H1 (cell line): ENCODE data around the gene ZNF587B. TPM values are rescaled to one million over a fixed set of nuclear protein-coding genes. Genes with fewer than 3 reads are reported as not detected.

Experiments
- BACH1 ChIP-seq: IDR thresholded peaks from 2 replicates; pipeline ENCODE4 v1.6.1; 2012; ENCODE audit warnings: low read length, improper control_type of control experiment
- CBX8 ChIP-seq: fragments of 300-800, 300-1000 bp; sonication (generic); IDR thresholded peaks from 2 replicates; pipeline ENCODE4 v1.7.1; 2016; ENCODE audit warnings: low read depth, low read length, borderline replicate concordance
- CHD1 ChIP-seq: IDR thresholded peaks from 2 replicates; pipeline ENCODE4 v1.6.1; 2012; ENCODE audit warnings: low read depth, low read length, improper control_type of control experiment
- CTBP2 ChIP-seq: IDR thresholded peaks from 2 replicates; pipeline ENCODE4 v1.7.0; 2011; ENCODE audit warnings: borderline replicate concordance, mild to moderate bottlenecking, moderate library complexity, mixed read lengths, low read length; ENCODE audit not compliant: insufficient read depth, insufficient read length
- EZH2 ChIP-seq: fragments of 200-600 bp; sonication (generic); IDR thresholded peaks from 2 replicates; pipeline ENCODE4 v1.7.1; 2012; ENCODE audit warnings: low read depth, mild to moderate bottlenecking, moderate library complexity, low read length, inconsistent platforms; ENCODE audit not compliant: severe bottlenecking
- FOSL1 ChIP-seq: IDR thresholded peaks from 2 replicates; pipeline ENCODE4 v1.6.1; 2011; ENCODE audit warnings: mild to moderate bottlenecking, low read depth, low read length, moderate library complexity; ENCODE audit not compliant: insufficient read depth
- HDAC2 ChIP-seq, 2 experiments: fragments of 300-600 bp in 1 of 2; sonication (generic) in 1 of 2; IDR thresholded peaks; 2 replicates each; pipeline ENCODE4 v1.6.1; 2011 to 2012; ENCODE audit warnings: low read depth in 2 of 2, low read length in 2 of 2, mild to moderate bottlenecking in 2 of 2, moderate library complexity in 2 of 2, borderline replicate concordance in 1 of 2, inconsistent platforms in 1 of 2
- HDAC6 ChIP-seq: IDR thresholded peaks from one replicate; pipeline ENCODE4 v1.7.1; 2012; ENCODE audit warnings: low read depth, mild to moderate bottlenecking, inconsistent platforms, low read length, moderate library complexity
- KDM4A ChIP-seq: IDR thresholded peaks from one replicate; pipeline ENCODE4 v1.7.1; 2012; ENCODE audit warnings: low read depth, mild to moderate bottlenecking, moderate library complexity, low read length, inconsistent platforms; ENCODE audit not compliant: severe bottlenecking
- KDM5A ChIP-seq: fragments of 200-600 bp; IDR thresholded peaks from 2 replicates; pipeline ENCODE4 v1.7.1; 2012; ENCODE audit warnings: mild to moderate bottlenecking, low read length, inconsistent platforms, mixed read lengths
- POLR2AphosphoS5 ChIP-seq: IDR thresholded peaks from 2 replicates; pipeline ENCODE4 v1.6.1; 2011; ENCODE audit warnings: low read depth, low read length
- RFX5 ChIP-seq: IDR thresholded peaks from 2 replicates; pipeline ENCODE4 v1.6.1; 2011; ENCODE audit warnings: low read depth, low read length, improper control_type of control experiment, borderline replicate concordance
- RNF2 ChIP-seq: fragments of 200-900, 300-1000 bp; sonication (generic); IDR thresholded peaks from 2 replicates; pipeline ENCODE4 v1.7.1; 2016; ENCODE audit warnings: borderline replicate concordance, low read depth, mild to moderate bottlenecking, antibody characterized with exemption, low read length; ENCODE audit not compliant: poor library complexity, severe bottlenecking; ENCODE audit errors: missing control alignments
- SIRT6 ChIP-seq: IDR thresholded peaks from one replicate; pipeline ENCODE4 v1.7.1; 2012; ENCODE audit warnings: low read length, inconsistent platforms
- SP1 ChIP-seq: IDR thresholded peaks from 2 replicates; pipeline ENCODE4 v1.6.1; 2011; ENCODE audit warnings: low read depth, low read length
- SP2 ChIP-seq: IDR thresholded peaks from 2 replicates; pipeline ENCODE4 v1.6.1; 2012; ENCODE audit warnings: mild to moderate bottlenecking, low read length, inconsistent platforms
- SP4 ChIP-seq: IDR thresholded peaks from 2 replicates; pipeline ENCODE4 v1.6.1; 2012; ENCODE audit warnings: low read length, inconsistent platforms
- SRF ChIP-seq: IDR thresholded peaks from 2 replicates; pipeline ENCODE4 v1.6.1; 2011; ENCODE audit warnings: mild to moderate bottlenecking, low read depth, low read length, moderate library complexity
- TBP ChIP-seq: IDR thresholded peaks from 2 replicates; pipeline ENCODE4 v1.6.1; 2011; ENCODE audit warnings: low read depth, low read length, improper control_type of control experiment
- TCF12 ChIP-seq: IDR thresholded peaks from 2 replicates; pipeline ENCODE4 v1.6.1; 2011; ENCODE audit warnings: low read depth, mild to moderate bottlenecking, low read length
- ZNF274 ChIP-seq: IDR thresholded peaks from 2 replicates; pipeline ENCODE4 v1.7.0; 2012; ENCODE audit warnings: low read length, borderline replicate concordance; ENCODE audit errors: extremely low read depth
- polyA plus RNA-seq, 7 experiments: library from polyadenylated mRNA; depleted of rRNA in 3 of 7; stranded (reverse) in 5 of 7; unstranded in 2 of 7; fragments of >200 nt in 5 of 7; fragments of 200-250 nt in 2 of 7; gene quantifications; 1 replicate in 5 of 7; 2 replicates in 1 of 7; 4 replicates in 1 of 7; pipeline versions ENCODE4 v1.2.1 to v1.2.3, GENCODE V29; 2011 to 2013; ENCODE audit warnings: missing spikeins in 2 of 7, mixed read lengths in 2 of 7
- total RNA-seq: library from RNA; stranded (reverse); fragmentation: NEBNext Ultra II Directional; extraction: Animal tissue kit (Norgen Biotek cat#: 25700); gene quantifications from 2 replicates; pipeline ENCODE4 v1.2.1, GENCODE V29; 2021
- TF ChIP-seq, protein P1 (sequence below): IDR thresholded peaks from 2 replicates; pipeline ENCODE4 v1.6.1; 2011; ENCODE audit warnings: low read length, improper control_type of control experiment
- TF ChIP-seq, protein P2 (sequence below): IDR thresholded peaks from 2 replicates; pipeline ENCODE4 v1.6.1; 2011; ENCODE audit warnings: low read depth, mild to moderate bottlenecking, low read length; ENCODE audit not compliant: insufficient read depth

ZNF587B gene
- total and polyA plus RNA-seq, 2 of the 8 experiments (the other 6 are each of a cell fraction or from before 2014, with no cell fraction given) = 13.8 to 60.1 TPM

DNA sequence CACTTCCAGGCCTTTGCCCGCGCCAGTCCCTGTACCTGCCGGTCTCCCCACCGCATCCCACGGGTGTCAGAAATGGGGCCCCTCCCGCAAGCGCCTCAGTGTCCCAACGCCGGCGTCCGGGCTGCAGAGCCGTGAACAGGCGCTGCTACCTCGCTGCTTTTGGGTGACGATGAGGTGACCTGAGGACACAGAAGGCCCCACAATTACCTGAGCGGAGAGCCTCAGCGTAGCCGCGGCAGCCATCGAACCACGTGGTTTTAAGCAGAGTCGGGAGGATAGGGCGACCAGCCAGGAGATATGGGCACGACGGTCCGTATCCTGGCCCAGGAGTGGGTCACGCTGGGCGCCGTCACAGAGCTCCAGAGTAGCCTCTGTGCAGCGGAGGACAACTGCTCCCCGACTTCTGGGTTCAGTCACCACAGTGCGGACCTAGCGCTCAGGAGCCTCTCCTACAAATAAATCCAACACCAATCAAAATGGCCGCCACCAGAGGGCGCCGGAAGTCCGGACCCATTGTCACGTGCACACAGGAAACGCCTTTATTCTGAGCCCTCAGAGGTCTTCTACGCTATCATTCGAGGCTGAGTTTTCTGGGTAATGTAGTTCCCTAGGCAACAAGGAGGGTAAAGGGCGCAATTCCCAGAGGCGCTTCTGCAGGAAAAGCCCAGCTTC, 58.6 kb downstream of the ZNF587B start, which contains the start of gene ZNF814 (continued):
- TF ChIP-seq CBX8 = no peak
- no peak for TF ChIP-seq SP2
- peak in 1 of 2 experiments; percentile 68; a peak in 1 of 4 replicates for TF ChIP-seq HDAC2 (IDR thresholded peaks at IDR 0.05; ENCODE audit: borderline replicate concordance in 1 of 2, low read depth in 2 of 2, low read length in 2 of 2)
- no peak for TF ChIP-seq HDAC6
- TF ChIP-seq RNF2 = no peak
- TF ChIP-seq ZNF274 = no peak
- peak; percentile 37; the same call in 1 of the 2 replicates for TF ChIP-seq CHD1
- TF ChIP-seq, protein P1, sequence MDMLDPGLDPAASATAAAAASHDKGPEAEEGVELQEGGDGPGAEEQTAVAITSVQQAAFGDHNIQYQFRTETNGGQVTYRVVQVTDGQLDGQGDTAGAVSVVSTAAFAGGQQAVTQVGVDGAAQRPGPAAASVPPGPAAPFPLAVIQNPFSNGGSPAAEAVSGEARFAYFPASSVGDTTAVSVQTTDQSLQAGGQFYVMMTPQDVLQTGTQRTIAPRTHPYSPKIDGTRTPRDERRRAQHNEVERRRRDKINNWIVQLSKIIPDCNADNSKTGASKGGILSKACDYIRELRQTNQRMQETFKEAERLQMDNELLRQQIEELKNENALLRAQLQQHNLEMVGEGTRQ = peak; percentile 87
- no peak for TF ChIP-seq SIRT6
- TF ChIP-seq SP1 = peak; percentile 64; the same call in 1 of the 2 replicates
- TF ChIP-seq BACH1 = no peak
- TF ChIP-seq POLR2AphosphoS5 = peak; percentile 90
- no peak for TF ChIP-seq KDM4A
- no peak for TF ChIP-seq TCF12
- peak; percentile 36; the same call in 1 of the 2 replicates for TF ChIP-seq KDM5A
- TF ChIP-seq TBP = peak; percentile 91
- no peak for TF ChIP-seq EZH2
- TF ChIP-seq SRF = no peak
- TF ChIP-seq, protein P2, sequence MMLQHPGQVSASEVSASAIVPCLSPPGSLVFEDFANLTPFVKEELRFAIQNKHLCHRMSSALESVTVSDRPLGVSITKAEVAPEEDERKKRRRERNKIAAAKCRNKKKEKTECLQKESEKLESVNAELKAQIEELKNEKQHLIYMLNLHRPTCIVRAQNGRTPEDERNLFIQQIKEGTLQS = peak; percentile 89
- TF ChIP-seq CTBP2 = no peak
- TF ChIP-seq RFX5 = no peak
- no peak for TF ChIP-seq SP4
- TF ChIP-seq FOSL1 = no peak
